GM23248 (cell line): ENCODE data around the gene ARHGAP4. TPM values are rescaled to one million over a fixed set of nuclear protein-coding genes. Genes with fewer than 3 reads are reported as not detected.

Experiments used
- DNase-seq: peaks from one replicate; pipeline ENCODE4 v3.0.0-alpha.2; 2015
- H2AFZ ChIP-seq: fragments of 200-600 bp; sonication (generic); 2 replicates; pipeline ENCODE4 v1.6.1; 2016; ENCODE audit warnings: antibody characterized with exemption
- H3F3A ChIP-seq: fragments of 200-600 bp; sonication (generic); 2 replicates; pipeline ENCODE4 v1.6.1; 2016; ENCODE audit warnings: mild to moderate bottlenecking, antibody characterized with exemption, mixed run types; ENCODE audit not compliant: insufficient read depth
- H3K27ac ChIP-seq: fragments of 200-600 bp; sonication (generic); 2 replicates; pipeline ENCODE4 v1.5.1; 2016; ENCODE audit warnings: mild to moderate bottlenecking
- H3K27me3 ChIP-seq: fragments of 200-600 bp; sonication (generic); replicated peaks from 2 replicates; pipeline ENCODE4 v1.6.1; 2016; ENCODE audit warnings: mild to moderate bottlenecking; ENCODE audit not compliant: insufficient read depth
- H3K36me3 ChIP-seq: fragments of 200-600 bp; sonication (generic); 2 replicates; pipeline ENCODE4 v1.6.1; 2016; ENCODE audit warnings: low read depth, mild to moderate bottlenecking
- H3K4me1 ChIP-seq: fragments of 200-600 bp; sonication (generic); 2 replicates; pipeline ENCODE4 v1.6.1; 2016; ENCODE audit warnings: mild to moderate bottlenecking; ENCODE audit not compliant: insufficient read depth
- H3K4me2 ChIP-seq: fragments of 200-600 bp; sonication (generic); one replicate; pipeline ENCODE4 v1.6.1; 2016; ENCODE audit warnings: mild to moderate bottlenecking; ENCODE audit not compliant: unreplicated experiment
- H3K4me3 ChIP-seq: fragments of 200-600 bp; sonication (generic); 2 replicates; pipeline ENCODE4 v1.5.1; 2016; ENCODE audit warnings: mild to moderate bottlenecking
- H3K79me2 ChIP-seq: fragments of 200-600 bp; sonication (generic); 2 replicates; pipeline ENCODE4 v1.6.1; 2016; ENCODE audit warnings: mild to moderate bottlenecking; ENCODE audit not compliant: insufficient read depth
- H3K9ac ChIP-seq: fragments of 200-600 bp; sonication (generic); 2 replicates; pipeline ENCODE4 v1.6.1; 2016; ENCODE audit warnings: mild to moderate bottlenecking
- H3K9me2 ChIP-seq: fragments of 200-600 bp; sonication (generic); 2 replicates; pipeline ENCODE4 v1.6.1; 2016; ENCODE audit warnings: mixed run types, mild to moderate bottlenecking, moderate library complexity; ENCODE audit not compliant: insufficient read depth
- H3K9me3 ChIP-seq: fragments of 200-600 bp; sonication (generic); one replicate; pipeline ENCODE4 v1.6.1; 2017; ENCODE audit warnings: low read depth
- H4K20me1 ChIP-seq: fragments of 200-600 bp; sonication (generic); 2 replicates; pipeline ENCODE4 v1.6.0; 2016; ENCODE audit not compliant: insufficient read depth
- EZH2 ChIP-seq: fragments of 200-600 bp; sonication (generic); IDR thresholded peaks from 2 replicates; pipeline ENCODE4 v1.6.1; 2018; ENCODE audit warnings: antibody characterized with exemption, mild to moderate bottlenecking; ENCODE audit not compliant: insufficient read depth, poor library complexity, severe bottlenecking
- EZH2phosphoT487 ChIP-seq: fragments of 200-600 bp; sonication (generic); IDR thresholded peaks from 2 replicates; pipeline ENCODE4 v1.6.1; 2018; ENCODE audit warnings: antibody characterized with exemption, moderate library complexity, mild to moderate bottlenecking, low read depth; ENCODE audit not compliant: insufficient read depth
- whole genome bisulfite sequencing, 2 experiments: methylation state at CpG; one replicate each; pipeline ENCODE4 v1.1.6; 2015 to 2017; ENCODE audit warnings: low lambda C conversion rate in 2 of 2, low coverage in 1 of 2; ENCODE audit errors: missing lambda C conversion rate in 2 of 2; 5-methylcytosine and 5-hydroxymethylcytosine counted together
- in situ Hi-C: fragments of 300-500 bp; cut with MboI; formaldehyde crosslinking; loops from 2 replicates; pipeline ENCODE4 v1.15.0; 2020
- polyA plus RNA-seq: library from polyadenylated mRNA; unstranded; fragments of >200 nt; fragmentation: Nextera tagmentation; extraction: Ambion mirVana; gene quantifications from 2 replicates; pipeline ENCODE4 v1.2.1, GENCODE V29; 2016
- total RNA-seq: library from RNA; depleted of rRNA; stranded (reverse); fragments of >200 nt; shearing (Covaris generic); gene quantifications from 2 replicates; pipeline ENCODE4 v1.2.3, GENCODE V29; 2014

Gene ARHGAP4
- total and polyA plus RNA-seq, 2 experiments from 2014 or later, result 0.45 to 2.8 TPM

DNA sequence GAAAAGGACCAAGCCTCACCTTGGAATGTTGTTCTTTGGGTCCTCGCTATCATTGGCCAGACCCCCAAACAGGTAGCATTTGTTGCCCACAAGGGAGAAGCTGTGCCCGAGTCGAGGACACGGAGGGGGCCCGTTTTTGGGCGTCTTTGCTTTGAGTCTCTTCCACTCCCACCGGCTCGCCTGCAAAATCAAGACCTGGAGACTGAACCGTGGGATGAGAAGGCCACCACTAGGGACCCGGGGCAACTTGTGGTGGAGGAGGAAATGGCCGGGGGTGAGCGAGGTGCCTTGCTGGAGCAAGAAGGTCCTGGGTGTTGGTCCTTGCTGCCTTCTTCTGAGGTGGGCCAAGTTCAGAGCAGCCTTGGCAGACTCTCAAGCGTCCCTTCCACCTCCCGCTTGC is 38.0 kb upstream of the ARHGAP4 start:
- in situ Hi-C loops, result no loop called here
- Histone ChIP-seq H2AFZ (no peak overlapping the region), H3K4me2 (no peak overlapping the region), H3K9ac (no peak overlapping the region), H3K27ac (no peak overlapping the region), H3K79me2 (peaks cover 76% of the 10 kb centered on the region), H3K4me1 (peaks cover 24% of the 10 kb centered on the region), H3F3A (no peaks in the 10 kb centered on the region), H3K36me3 (no peaks in the 10 kb centered on the region; the same call in 1 of the 2 replicates), H3K9me2 (no peaks in the 10 kb centered on the region), H3K9me3 (no peaks in the 10 kb centered on the region), H4K20me1 (no peaks in the 10 kb centered on the region), H3K27me3 (no peaks in the 10 kb centered on the region), H3K4me3 (no peak overlapping the region)
- WGBS, 2 experiments, result 88 to 93% methylated on average over 8 to 13 of the region's 14 CpGs
- DNase-seq, result no peak
- TF ChIP-seq EZH2phosphoT487 (no peak), EZH2 (no peak)

GRCh38 chrX:153963546-153963945 is 37.5 kb upstream of the ARHGAP4 start:
- Histone ChIP-seq H3K79me2 (peaks cover 70% of the 10 kb centered on the region), H3K27me3 (no peaks in the 10 kb centered on the region), H3K36me3 (no peaks in the 10 kb centered on the region; the same call in 1 of the 2 replicates), H3K9me3 (no peaks in the 10 kb centered on the region), H4K20me1 (no peaks in the 10 kb centered on the region), H3K27ac (no peak overlapping the region), H3K4me3 (no peak overlapping the region), H3K4me1 (peaks cover 19% of the 10 kb centered on the region), H2AFZ (no peak overlapping the region), H3K9me2 (no peaks in the 10 kb centered on the region), H3K9ac (no peak overlapping the region), H3K4me2 (no peak overlapping the region), H3F3A (no peaks in the 10 kb centered on the region)
- 100% methylated on average over 2 to 10 of the region's 12 CpGs for WGBS, 2 experiments
- TF ChIP-seq EZH2phosphoT487 (no peak), EZH2 (no peak)
- DNase-seq, result no peak
- in situ Hi-C loops, result no loop called here

GRCh38 chrX:153961292-153961691 is 35.2 kb upstream of the ARHGAP4 start:
- Histone ChIP-seq H3K4me3 (no peak overlapping the region), H4K20me1 (no peaks in the 10 kb centered on the region), H3K9me3 (no peaks in the 10 kb centered on the region), H3K27ac (no peak overlapping the region), H3K9ac (no peak overlapping the region), H3K36me3 (no peaks in the 10 kb centered on the region; the same call in 1 of the 2 replicates), H3K79me2 (peaks cover 48% of the 10 kb centered on the region), H3K27me3 (no peaks in the 10 kb centered on the region), H3K4me1 (peaks cover 5% of the 10 kb centered on the region; the same call in 1 of the 2 replicates), H2AFZ (no peak overlapping the region), H3K9me2 (no peaks in the 10 kb centered on the region), H3F3A (no peaks in the 10 kb centered on the region), H3K4me2 (no peak overlapping the region)
- no peak for DNase-seq
- TF ChIP-seq EZH2 (no peak), EZH2phosphoT487 (no peak)
- 91 to 93% methylated on average over 9 to 11 of the region's 11 CpGs for WGBS, 2 experiments
- in situ Hi-C loops, result no loop called here

DNA sequence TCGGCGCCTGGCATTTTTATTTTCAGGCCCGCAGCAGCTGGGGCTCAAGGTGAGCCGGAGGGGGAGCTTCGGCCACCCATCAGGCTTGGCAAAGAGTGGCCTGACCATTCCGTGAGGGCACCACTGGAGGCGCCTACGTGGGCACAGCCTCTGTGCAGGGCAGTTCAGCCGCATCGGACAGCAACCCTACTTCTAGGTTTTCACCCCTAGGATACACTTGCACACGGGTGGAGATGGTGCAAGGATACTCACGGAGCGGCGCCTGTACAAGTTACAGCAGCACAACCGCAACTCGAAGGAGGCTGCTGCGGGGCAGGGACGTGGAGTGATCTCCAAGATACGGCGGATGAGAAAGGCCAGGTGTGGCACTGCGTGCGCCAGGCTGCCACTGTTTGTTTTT is 34.7 kb upstream of the ARHGAP4 start:
- no peak overlapping the region for H3K9ac ChIP-seq
- H3K4me1 ChIP-seq, result peaks cover under 1% of the 10 kb centered on the region; the same call in 1 of the 2 replicates
- H3K79me2 ChIP-seq, result peaks cover 43% of the 10 kb centered on the region
- in situ Hi-C loops, result no loop called here
- H3K36me3 ChIP-seq, result no peaks in the 10 kb centered on the region; the same call in 1 of the 2 replicates
- H2AFZ ChIP-seq, result no peak overlapping the region
- no peak overlapping the region for H3K27ac ChIP-seq
- H3K9me2 ChIP-seq, result no peaks in the 10 kb centered on the region
- DNase-seq, result no peak
- no peaks in the 10 kb centered on the region for H4K20me1 ChIP-seq
- H3K9me3 ChIP-seq, result no peaks in the 10 kb centered on the region
- no peak overlapping the region for H3K4me3 ChIP-seq
- H3K4me2 ChIP-seq, result no peak overlapping the region
- H3F3A ChIP-seq, result no peaks in the 10 kb centered on the region
- 95 to 96% methylated on average over 13 to 22 of the region's 22 CpGs for WGBS, 2 experiments
- TF ChIP-seq EZH2phosphoT487 (no peak), EZH2 (no peak)
- no peaks in the 10 kb centered on the region for H3K27me3 ChIP-seq

GRCh38 chrX:153960077-153960476 is 34.0 kb upstream of the ARHGAP4 start:
- no peaks in the 10 kb centered on the region for H4K20me1 ChIP-seq
- no peak overlapping the region for H3K4me3 ChIP-seq
- WGBS, 2 experiments, result 98 to 100% methylated on average over 1 to 16 of the region's 16 CpGs
- no peak overlapping the region for H3K9ac ChIP-seq
- peaks cover 36% of the 10 kb centered on the region for H3K79me2 ChIP-seq
- no peaks in the 10 kb centered on the region for H3K4me1 ChIP-seq
- H3K4me2 ChIP-seq, result no peak overlapping the region
- in situ Hi-C loops, result no loop called here
- no peak overlapping the region for H2AFZ ChIP-seq
- no peak for DNase-seq
- TF ChIP-seq EZH2phosphoT487 (no peak), EZH2 (no peak)
- no peaks in the 10 kb centered on the region; the same call in 1 of the 2 replicates for H3K36me3 ChIP-seq
- no peaks in the 10 kb centered on the region for H3F3A ChIP-seq
- H3K27me3 ChIP-seq, result no peaks in the 10 kb centered on the region
- H3K9me2 ChIP-seq, result no peaks in the 10 kb centered on the region
- no peak overlapping the region for H3K27ac ChIP-seq
- H3K9me3 ChIP-seq, result no peaks in the 10 kb centered on the region
